GM23338 (cell line): Measurements from ENCODE around the gene OBSCN. TPM values are rescaled to one million over a fixed set of nuclear protein-coding genes. Genes with fewer than 3 reads are reported as not detected.

Source experiments
- ATAC-seq: fragments of 200-7000 bp; cut with Tn5 transposase; 3 replicates; pipeline ENCODE4 v1.9.1; 2020
- DNase-seq: peaks from one replicate; pipeline ENCODE4 v3.0.0-alpha.2; 2015; ENCODE audit warnings: low spot score
- H2AFZ ChIP-seq: fragments of 200-600 bp; sonication (generic); 2 replicates; pipeline ENCODE4 v1.8.0; 2016; ENCODE audit warnings: antibody characterized with exemption, mild to moderate bottlenecking, moderate library complexity
- H3F3A ChIP-seq: fragments of 200-600 bp; sonication (generic); replicated peaks from 2 replicates; pipeline ENCODE4 v1.8.0; 2017; ENCODE audit warnings: antibody characterized with exemption, mixed run types, low read depth
- H3K27ac ChIP-seq: fragments of 200-600 bp; sonication (generic); 2 replicates; pipeline ENCODE4 v1.6.1; 2016; ENCODE audit warnings: low read depth
- H3K27me3 ChIP-seq: fragments of 200-600 bp; sonication (generic); 2 replicates; pipeline ENCODE4 v1.8.0; 2016; ENCODE audit warnings: mild to moderate bottlenecking, mixed run types, moderate library complexity; ENCODE audit not compliant: insufficient read depth
- H3K36me3 ChIP-seq: fragments of 200-600 bp; sonication (generic); 2 replicates; pipeline ENCODE4 v1.8.0; 2016; ENCODE audit warnings: mild to moderate bottlenecking; ENCODE audit not compliant: insufficient read depth
- H3K4me1 ChIP-seq: fragments of 200-600 bp; sonication (generic); 2 replicates; pipeline ENCODE4 v1.8.0; 2016; ENCODE audit warnings: mild to moderate bottlenecking, moderate library complexity; ENCODE audit not compliant: insufficient read depth
- H3K4me2 ChIP-seq: fragments of 200-600 bp; sonication (generic); 2 replicates; pipeline ENCODE4 v1.7.1; 2017; ENCODE audit warnings: mixed run types
- H3K4me3 ChIP-seq: fragments of 200-600 bp; sonication (generic); 2 replicates; pipeline ENCODE4 v1.6.1; 2016; ENCODE audit warnings: mixed run types
- H3K79me2 ChIP-seq: fragments of 200-600 bp; sonication (generic); replicated peaks from 2 replicates; pipeline ENCODE4 v1.8.0; 2017; ENCODE audit warnings: mild to moderate bottlenecking; ENCODE audit not compliant: insufficient read depth
- H3K9me2 ChIP-seq: fragments of 200-600 bp; sonication (generic); 2 replicates; pipeline ENCODE4 v1.8.0; 2017; ENCODE audit not compliant: insufficient read depth
- H4K20me1 ChIP-seq: fragments of 200-600 bp; sonication (generic); replicated peaks from 2 replicates; pipeline ENCODE4 v1.8.0; 2017; ENCODE audit warnings: mild to moderate bottlenecking; ENCODE audit not compliant: insufficient read depth
- H3K27ac Mint-ChIP-seq: 2 replicates; pipeline ENCODE4 v1.8.0; 2020; ENCODE audit warnings: inconsistent platforms, mild to moderate bottlenecking, moderate library complexity, mixed read lengths
- H3K27me3 Mint-ChIP-seq: 3 replicates; pipeline ENCODE4 v1.8.0; 2022; ENCODE audit warnings: low read depth, mild to moderate bottlenecking, moderate library complexity, mixed read lengths, inconsistent platforms; ENCODE audit not compliant: insufficient read depth, poor library complexity
- H3K36me3 Mint-ChIP-seq: 3 replicates; pipeline ENCODE4 v1.8.0; 2021; ENCODE audit warnings: low read depth, mild to moderate bottlenecking, inconsistent platforms, moderate library complexity, mixed read lengths
- H3K4me1 Mint-ChIP-seq: 3 replicates; pipeline ENCODE4 v1.8.0; 2020; ENCODE audit warnings: mild to moderate bottlenecking, inconsistent platforms, mixed read lengths
- H3K4me3 Mint-ChIP-seq: 3 replicates; pipeline ENCODE4 v1.8.0; 2021; ENCODE audit warnings: moderate library complexity, mild to moderate bottlenecking, inconsistent platforms, mixed read lengths
- H3K9me3 Mint-ChIP-seq: 3 replicates; pipeline ENCODE4 v1.8.0; 2020; ENCODE audit warnings: moderate library complexity, mild to moderate bottlenecking, inconsistent platforms, mixed read lengths
- CREB1 ChIP-seq: fragments of 250-450 bp; sonication (Bioruptor Pico); IDR thresholded peaks from 2 replicates; pipeline ENCODE4 v1.5.0; 2020; ENCODE audit warnings: low read depth, mild to moderate bottlenecking, moderate library complexity
- CTCF ChIP-seq, 2 experiments: fragments of 200-600 bp in 1 of 2; sonication (generic) in 1 of 2; conservative IDR thresholded peaks; 2 replicates each; pipeline versions ENCODE4 v1.5.1 to v1.6.1; 2016 to 2017; ENCODE audit warnings: antibody characterized with exemption in 2 of 2, low read depth in 2 of 2, mild to moderate bottlenecking in 2 of 2, moderate library complexity in 1 of 2
- EZH2 ChIP-seq: fragments of 200-600 bp; sonication (generic); IDR thresholded peaks from one replicate; pipeline ENCODE4 v1.8.0; 2017; ENCODE audit warnings: antibody characterized with exemption, mild to moderate bottlenecking, low read depth; ENCODE audit not compliant: unreplicated experiment
- EZH2phosphoT487 ChIP-seq: fragments of 200-600 bp; sonication (generic); IDR thresholded peaks from one replicate; pipeline ENCODE4 v1.8.1; 2018; ENCODE audit warnings: antibody characterized with exemption; ENCODE audit not compliant: unreplicated experiment
- JUNB ChIP-seq: IDR thresholded peaks from one replicate; pipeline ENCODE4 v1.6.1; 2016; ENCODE audit warnings: antibody characterized with exemption; ENCODE audit not compliant: unreplicated experiment
- NANOG ChIP-seq: IDR thresholded peaks from 2 replicates; pipeline ENCODE4 v1.6.1; 2016; ENCODE audit warnings: antibody characterized with exemption, borderline replicate concordance
- POLR2AphosphoS5 ChIP-seq: IDR thresholded peaks from 2 replicates; pipeline ENCODE4 v1.6.1; 2016; ENCODE audit warnings: antibody characterized with exemption, low read depth
- REST ChIP-seq: IDR thresholded peaks from one replicate; pipeline ENCODE4 v1.6.1; 2018; ENCODE audit warnings: antibody characterized with exemption; ENCODE audit not compliant: unreplicated experiment
- STAT1 ChIP-seq: IDR thresholded peaks from one replicate; pipeline ENCODE4 v1.6.1; 2016; ENCODE audit warnings: antibody characterized with exemption; ENCODE audit not compliant: unreplicated experiment
- ZNF114 ChIP-seq: fragments of 250-450 bp; sonication (Bioruptor Pico); IDR thresholded peaks from 2 replicates; pipeline ENCODE4 v1.5.0; 2020; ENCODE audit warnings: mild to moderate bottlenecking, moderate library complexity
- ZNF331 ChIP-seq: fragments of 250-450 bp; sonication (Bioruptor Pico); IDR thresholded peaks from 2 replicates; pipeline ENCODE4 v1.5.0; 2020; ENCODE audit warnings: low read depth, mild to moderate bottlenecking, moderate library complexity
- ZNF462 ChIP-seq: fragments of 250-450 bp; sonication (Bioruptor Pico); IDR thresholded peaks from 2 replicates; pipeline ENCODE4 v1.5.0; 2020; ENCODE audit warnings: mild to moderate bottlenecking, moderate library complexity
- polyA plus RNA-seq: library from polyadenylated mRNA; unstranded; fragments of >200 nt; fragmentation: Nextera tagmentation; extraction: Ambion mirVana; gene quantifications from 2 replicates; pipeline ENCODE4 v1.2.1, GENCODE V29; 2016
- total RNA-seq: library from RNA; depleted of rRNA; stranded (reverse); fragments of >200 nt; shearing (Covaris generic); gene quantifications from 2 replicates; pipeline ENCODE4 v1.2.3, GENCODE V29; 2014
- TF ChIP-seq, protein P1 (sequence below): IDR thresholded peaks from 2 replicates; pipeline ENCODE4 v1.6.1; 2016; ENCODE audit warnings: antibody characterized with exemption

OBSCN gene
- total and polyA plus RNA-seq, 2 experiments from 2014 or later, result 8.4 to 38.5 TPM

- TF ChIP-seq STAT1 (no peak), POLR2AphosphoS5 (no peak), EZH2phosphoT487 (no peak), ZNF462 (CRISPR knock-in tag) (no peak), REST (no peak), ZNF331 (CRISPR knock-in tag) (no peak), EZH2 (no peak), ZNF114 (no peak), NANOG (no peak), CTCF (conservative IDR thresholded peaks at IDR 0.05; ENCODE audit: low read depth in 2 of 2) (no peak), CREB1 (CRISPR knock-in tag) (no peak), JUNB (no peak)
- TF ChIP-seq, protein P1, sequence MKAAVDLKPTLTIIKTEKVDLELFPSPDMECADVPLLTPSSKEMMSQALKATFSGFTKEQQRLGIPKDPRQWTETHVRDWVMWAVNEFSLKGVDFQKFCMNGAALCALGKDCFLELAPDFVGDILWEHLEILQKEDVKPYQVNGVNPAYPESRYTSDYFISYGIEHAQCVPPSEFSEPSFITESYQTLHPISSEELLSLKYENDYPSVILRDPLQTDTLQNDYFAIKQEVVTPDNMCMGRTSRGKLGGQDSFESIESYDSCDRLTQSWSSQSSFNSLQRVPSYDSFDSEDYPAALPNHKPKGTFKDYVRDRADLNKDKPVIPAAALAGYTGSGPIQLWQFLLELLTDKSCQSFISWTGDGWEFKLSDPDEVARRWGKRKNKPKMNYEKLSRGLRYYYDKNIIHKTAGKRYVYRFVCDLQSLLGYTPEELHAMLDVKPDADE, result no peak
- Mint-ChIP-seq H3K36me3 (peaks cover 18% of the 10 kb centered on the region), H3K27ac (no peak overlapping the region)
Observed at GRCh38 chr1:228197555-228198147, 10.2 kb upstream of the OBSCN start.

More at GRCh38 chr1:228197555-228198147, 10.2 kb upstream of the OBSCN start:
- Histone ChIP-seq H2AFZ (no peak overlapping the region), H3K79me2 (no peaks in the 10 kb centered on the region), H3K4me3 (no peak overlapping the region), H3K4me2 (no peak overlapping the region), H3K4me1 (no peaks in the 10 kb centered on the region), H3K36me3 (no peaks in the 10 kb centered on the region), H4K20me1 (no peaks in the 10 kb centered on the region), H3K9me2 (no peaks in the 10 kb centered on the region), H3F3A (no peaks in the 10 kb centered on the region), H3K27ac (no peak overlapping the region), H3K27me3 (peaks cover 5% of the 10 kb centered on the region; the same call in 1 of the 2 replicates)
- ATAC-seq, result no peak
- DNase-seq, result no peak
- no peaks in the 10 kb centered on the region for H3K27me3 Mint-ChIP-seq
- H3K4me3 Mint-ChIP-seq, result no peak overlapping the region
- peaks cover 31% of the 10 kb centered on the region for H3K9me3 Mint-ChIP-seq
- H3K4me1 Mint-ChIP-seq, result no peaks in the 10 kb centered on the region
